Urinary bladder (tissue), 4 donors: ENCODE results near the gene NUDT3. TPM values are rescaled to one million over a fixed set of nuclear protein-coding genes. Genes with fewer than 3 reads are reported as not detected.

Experiments
- DNase-seq: peaks from one replicate; pipeline ENCODE4 v3.0.0-alpha.2; 2015; ENCODE audit errors: extremely low spot score
- H3K27ac ChIP-seq: one replicate; pipeline ENCODE4 v1.5.1; 2013; ENCODE audit warnings: low read depth, mild to moderate bottlenecking, moderate library complexity
- H3K36me3 ChIP-seq: one replicate; pipeline ENCODE4 v1.6.1; 2013; ENCODE audit warnings: mild to moderate bottlenecking, moderate library complexity; ENCODE audit not compliant: insufficient read depth
- H3K4me1 ChIP-seq: one replicate; pipeline ENCODE4 v1.6.1; 2013; ENCODE audit warnings: mild to moderate bottlenecking, moderate library complexity; ENCODE audit not compliant: insufficient read depth
- H3K4me3 ChIP-seq: one replicate; pipeline ENCODE4 v1.5.1; 2013; ENCODE audit warnings: low read depth, low read length
- WGBS: extraction: QIAGEN DNeasy Blood & Tissue Kit; methylation state at CpG from one replicate; pipeline ENCODE4 v1.1.7; 2013; 5-methylcytosine and 5-hydroxymethylcytosine counted together
- polyA plus RNA-seq: library from polyadenylated mRNA; stranded (reverse); fragments of 200-250 nt; gene quantifications from one replicate; pipeline ENCODE4 v1.2.3, GENCODE V29; 2013
- total RNA-seq: library from RNA; depleted of rRNA; stranded (reverse); fragments of >200 nt; gene quantifications from one replicate; pipeline ENCODE4 v1.2.3, GENCODE V29; 2014
- donor health status: healthy with polysubstance abuse.
- donor health status: healthy.

The NUDT3 gene
- 43.9 TPM for total RNA-seq
- polyA plus RNA-seq: 20.7 TPM

DNA sequence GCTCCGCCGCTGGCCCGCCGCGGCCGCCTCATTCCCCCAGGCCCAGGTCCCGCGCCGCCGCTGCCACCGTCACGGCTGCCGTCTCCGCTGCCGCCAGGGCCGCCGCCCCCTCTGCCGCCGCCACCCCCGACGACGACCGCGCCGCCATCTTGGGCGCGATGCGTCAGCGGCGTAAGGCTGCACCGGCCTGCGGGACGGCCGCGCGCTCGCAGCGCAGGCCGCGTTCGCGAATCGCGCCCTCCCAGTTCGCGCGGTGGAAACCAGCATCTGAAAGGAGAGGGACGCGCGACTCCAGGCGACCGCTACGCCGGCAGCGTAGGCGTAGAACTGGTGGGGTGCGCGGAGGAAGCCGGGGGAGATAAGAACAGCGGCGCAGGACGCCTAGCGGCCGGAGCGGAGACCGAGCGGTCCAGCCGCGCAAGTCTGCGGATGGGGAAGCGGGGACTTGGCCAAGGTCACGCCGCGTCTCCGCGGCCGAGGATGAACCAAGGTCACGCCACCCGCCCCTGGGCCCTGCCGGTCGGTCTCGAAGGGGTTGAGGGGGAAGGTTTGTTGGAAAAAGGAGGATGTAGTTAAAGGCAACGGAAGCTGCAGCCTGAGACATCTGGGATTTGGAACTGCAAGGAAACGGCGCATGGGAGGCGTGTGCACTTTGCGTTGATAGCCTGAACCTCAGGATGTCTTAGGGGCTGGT lies at the start of gene NUDT3:
Gene NUDT3 (minus strand): TSS at position 173 of the 694 bp plus-strand sequence. CDS start 307 bp downstream, outside the sequence.
- Histone ChIP-seq H3K4me3 (peak within 1 kb of the TSS; percentile 89), H3K36me3 (no peaks in the 10 kb centered on the region), H3K27ac (peak within 1 kb of the TSS; percentile 97), H3K4me1 (no peaks in the 10 kb centered on the region)
- under 1% methylated on average over 87 of the region's 87 CpGs for WGBS
- peak; percentile 84 for DNase-seq

DNA sequence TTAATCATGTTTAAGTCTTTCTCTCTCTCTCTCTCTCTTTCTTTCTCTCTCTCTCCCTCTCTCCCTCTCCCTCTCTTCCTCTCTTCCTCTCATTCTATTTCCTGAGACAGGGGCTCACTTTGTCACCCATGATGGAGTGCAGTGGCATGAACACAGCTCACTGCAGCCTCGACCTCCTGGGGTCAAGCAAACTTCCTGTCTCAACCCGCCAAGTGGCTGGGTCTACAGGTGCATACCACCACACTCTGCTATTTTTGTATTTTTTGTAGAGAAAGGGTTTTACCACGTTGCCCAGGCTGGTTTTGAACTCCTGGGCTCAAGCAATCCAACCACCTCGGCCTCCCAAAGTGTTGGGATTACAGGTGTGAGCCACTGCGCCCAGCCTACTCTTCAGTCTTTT lies 49.1 kb upstream of the NUDT3 start:
- Histone ChIP-seq H3K4me1 (no peaks in the 10 kb centered on the region), H3K36me3 (no peaks in the 10 kb centered on the region), H3K4me3 (no peak overlapping the region), H3K27ac (no peak overlapping the region)
- no peak for DNase-seq
- 68% methylated on average over 5 of the region's 5 CpGs for WGBS

DNA sequence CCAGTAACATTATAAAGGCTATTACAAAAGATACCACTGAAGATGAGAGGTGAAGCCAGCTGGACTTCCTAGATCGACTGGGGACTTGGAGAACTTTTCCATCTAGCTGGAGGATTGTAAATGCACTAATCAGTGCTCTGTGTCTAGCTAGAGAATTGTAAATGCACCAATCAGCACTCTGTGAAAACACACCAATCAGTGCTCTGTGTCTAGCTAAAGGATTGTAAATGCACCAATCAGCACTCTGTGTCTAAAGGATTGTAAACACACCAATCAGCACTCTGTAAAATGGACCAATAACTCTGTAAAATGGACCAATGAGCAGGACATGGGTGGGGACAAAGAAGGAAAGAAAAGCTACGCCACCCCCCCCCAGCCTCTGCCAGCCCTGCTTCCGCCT lies 47.0 kb upstream of the NUDT3 start:
- no peak for DNase-seq
- H3K27ac ChIP-seq: no peak overlapping the region
- no peaks in the 10 kb centered on the region for H3K36me3 ChIP-seq
- no peaks in the 10 kb centered on the region for H3K4me1 ChIP-seq
- WGBS: 81% methylated on average over 3 of the region's 3 CpGs
- H3K4me3 ChIP-seq: no peak overlapping the region

DNA sequence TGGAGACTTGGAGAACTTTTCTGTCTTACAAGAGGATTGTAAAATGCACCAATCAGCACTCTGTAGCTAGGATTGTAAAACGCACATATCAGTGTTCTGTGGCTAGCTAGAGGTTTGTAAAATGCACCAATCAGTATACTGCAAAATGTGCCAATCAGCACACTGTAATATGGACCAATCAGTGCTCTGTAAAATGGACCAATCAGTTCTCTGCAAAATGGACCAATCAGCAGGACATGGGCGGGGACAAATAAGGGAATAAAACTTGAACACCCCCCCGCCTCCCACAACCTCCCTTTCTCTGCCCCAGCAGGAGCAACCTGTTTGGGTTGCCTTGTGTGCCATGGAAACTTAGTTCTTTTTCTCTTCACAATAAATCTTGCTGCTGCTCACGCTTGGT lies 46.2 kb upstream of the NUDT3 start:
- 61% methylated on average over 4 of the region's 4 CpGs for WGBS
- H3K4me1 ChIP-seq: no peaks in the 10 kb centered on the region
- no peak for DNase-seq

DNA sequence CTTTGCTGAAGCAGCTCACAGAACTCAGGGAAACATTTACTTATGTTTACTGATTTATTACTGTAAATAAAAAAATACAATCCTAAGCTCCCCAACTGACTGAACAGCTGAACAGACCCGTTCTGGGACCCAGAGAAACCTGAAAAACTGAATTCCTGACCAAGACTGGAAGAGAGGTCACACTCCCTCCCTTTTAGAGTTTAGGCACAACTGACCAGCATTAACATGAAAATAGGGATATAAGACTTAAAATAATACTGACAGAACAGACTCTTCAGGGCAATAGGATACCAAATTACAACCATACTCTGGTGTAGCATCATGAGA lies 45.1 kb upstream of the NUDT3 start:
- WGBS: 60% methylated on average over 1 of the region's 1 CpG
- H3K4me1 ChIP-seq: no peaks in the 10 kb centered on the region
- no peak for DNase-seq
- no peak overlapping the region for H3K27ac ChIP-seq
- no peaks in the 10 kb centered on the region for H3K36me3 ChIP-seq
- H3K4me3 ChIP-seq: no peak overlapping the region

More for the DNA sequence above, 46.2 kb upstream of the NUDT3 start:
- Histone ChIP-seq H3K27ac (no peak overlapping the region), H3K4me3 (no peak overlapping the region), H3K36me3 (no peaks in the 10 kb centered on the region)

DNA sequence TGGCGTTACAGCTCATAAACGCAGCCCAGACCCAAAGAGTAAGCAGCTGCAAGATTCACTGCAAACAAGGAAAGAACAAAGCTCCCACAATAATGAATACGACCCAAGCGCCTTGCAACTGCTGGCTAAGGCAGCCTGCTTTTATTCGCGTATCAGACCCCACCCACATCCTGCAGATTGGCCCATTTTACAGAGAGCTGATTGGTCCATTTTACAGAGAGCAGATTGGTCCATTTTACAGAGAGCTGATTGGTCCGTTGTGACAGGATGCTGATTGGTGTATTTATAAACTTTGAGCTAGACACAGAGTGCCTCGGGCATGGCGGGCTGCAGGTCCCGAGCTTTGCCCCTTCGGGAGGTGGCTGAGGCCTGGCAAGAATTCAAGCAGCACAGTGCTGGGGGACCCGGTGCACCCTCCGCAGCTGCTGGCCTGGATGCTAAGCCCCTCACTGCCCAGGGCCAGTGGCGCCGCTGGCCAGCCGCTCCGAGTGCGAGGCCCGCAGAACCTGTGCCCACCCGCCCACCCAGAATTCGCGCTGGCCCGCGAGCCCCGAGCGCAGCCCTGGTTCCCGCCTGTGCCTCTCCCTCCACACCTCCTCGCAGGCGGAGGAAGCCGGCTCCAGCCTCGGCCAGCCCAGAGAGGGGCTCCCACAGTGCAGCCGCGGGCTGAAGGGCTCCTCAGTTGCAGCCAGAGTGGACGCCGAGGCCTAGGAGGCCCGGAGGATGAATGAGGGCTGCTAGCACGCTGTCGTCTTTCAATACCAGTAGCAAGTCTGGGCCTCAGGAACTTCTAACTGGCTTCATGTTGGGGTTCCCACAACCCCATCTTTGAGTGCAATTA lies 44.6 kb upstream of the NUDT3 start:
- H3K4me1 ChIP-seq: no peaks in the 10 kb centered on the region
- WGBS: 89% methylated on average over 38 of the region's 38 CpGs
- no peak overlapping the region for H3K27ac ChIP-seq
- no peak for DNase-seq
- no peak overlapping the region for H3K4me3 ChIP-seq
- no peaks in the 10 kb centered on the region for H3K36me3 ChIP-seq

DNA sequence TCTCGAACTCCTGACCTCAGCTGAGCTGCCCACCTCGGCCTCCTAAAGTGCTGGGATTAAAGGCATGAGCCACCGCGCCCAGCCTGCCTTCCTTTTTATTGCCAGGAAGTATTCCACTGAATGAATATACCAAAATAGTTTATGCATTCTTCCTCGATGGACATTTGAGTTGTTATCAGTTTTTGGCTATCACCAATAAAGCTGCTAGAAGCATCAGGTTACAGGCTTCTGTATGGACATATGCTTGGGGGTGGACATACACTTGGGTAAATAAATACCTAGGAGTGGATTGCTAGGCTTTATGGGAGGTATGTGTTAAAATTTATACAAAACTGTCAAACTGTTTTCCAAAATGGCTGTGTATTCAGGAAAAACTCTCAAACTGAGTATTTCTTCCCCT lies 43.4 kb upstream of the NUDT3 start:
- no peaks in the 10 kb centered on the region for H3K36me3 ChIP-seq
- WGBS: 39% methylated on average over 5 of the region's 5 CpGs
- no peak for DNase-seq
- H3K27ac ChIP-seq: no peak overlapping the region
- H3K4me3 ChIP-seq: no peak overlapping the region
- no peaks in the 10 kb centered on the region for H3K4me1 ChIP-seq

DNA sequence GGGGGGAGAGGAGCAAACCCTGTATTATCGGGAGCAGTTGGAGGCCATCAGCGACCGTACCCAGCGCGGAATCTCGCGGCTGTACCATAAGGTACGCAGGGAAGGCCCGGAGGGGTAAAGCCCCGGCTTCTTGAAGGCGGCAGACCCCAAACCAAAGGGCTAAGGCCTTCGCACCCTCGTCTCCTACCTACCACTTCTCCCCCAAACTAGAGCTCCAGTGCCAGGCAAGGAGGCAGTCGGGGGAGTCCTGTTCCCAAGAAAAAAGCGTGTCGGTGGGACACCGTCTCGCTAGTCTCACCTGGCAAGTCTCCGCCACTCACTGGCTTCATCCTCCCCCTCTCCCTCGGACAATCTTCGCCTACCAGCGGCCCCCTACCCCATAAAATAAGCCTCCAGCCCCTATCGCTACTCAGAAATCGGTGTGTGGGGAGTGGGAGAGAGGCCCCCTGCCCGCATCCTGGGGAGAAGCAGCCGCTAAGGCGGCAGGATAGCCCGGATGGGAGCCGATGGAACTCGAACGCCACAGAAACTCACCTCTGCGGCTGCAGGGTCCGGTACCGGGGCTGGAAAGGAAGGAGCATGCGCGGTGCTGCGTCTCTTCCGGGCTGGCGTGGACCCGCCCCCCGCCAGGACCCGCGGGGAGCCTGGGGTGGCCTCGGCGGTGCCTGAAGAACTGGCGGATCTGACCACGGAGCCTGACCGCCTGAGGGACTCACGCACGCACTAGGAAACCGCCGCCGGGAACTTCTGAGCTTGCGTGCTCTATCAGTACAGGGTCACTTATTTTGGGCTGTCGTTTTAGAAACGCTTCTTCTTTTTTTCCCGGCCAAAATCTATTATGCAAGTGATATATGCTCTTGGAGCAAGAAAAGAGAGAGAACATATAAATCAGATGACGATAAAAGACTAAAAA lies 33.3 kb upstream of the NUDT3 start, which contains the start of gene RPS10:
Gene RPS10 (minus strand): TSS at position 572 of the 913 bp plus-strand sequence. CDS start 848 bp downstream, outside the sequence.
- H3K4me1 ChIP-seq: peaks cover 2% of the 10 kb centered on the region
- H3K4me3 ChIP-seq: peak within 1 kb of the TSS; percentile 90
- peaks cover 9% of the 10 kb centered on the region for H3K36me3 ChIP-seq
- under 1% methylated on average over 57 of the region's 58 CpGs for WGBS
- peak within 1 kb of the TSS; percentile 30 for H3K27ac ChIP-seq
- peak; percentile 77 for DNase-seq

DNA sequence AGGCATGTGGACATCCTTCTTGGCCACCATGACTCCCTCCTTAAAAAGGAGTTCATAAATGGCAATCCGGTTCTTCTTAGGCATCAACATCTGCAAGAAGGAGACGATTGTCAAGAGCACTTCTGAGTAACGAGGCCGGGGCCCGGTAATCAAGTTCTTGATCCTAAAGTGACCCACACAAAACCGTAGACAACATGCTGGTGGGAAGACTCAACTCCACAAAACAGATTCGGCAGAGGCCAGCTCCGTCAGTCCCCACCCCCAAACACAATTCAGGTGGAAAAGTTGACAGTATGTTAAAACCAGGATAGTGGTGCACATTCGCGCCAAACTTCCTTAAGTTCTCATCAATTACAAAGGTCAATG lies 32.6 kb upstream of the NUDT3 start:
- Histone ChIP-seq H3K4me1 (peaks cover 2% of the 10 kb centered on the region), H3K27ac (peak overlapping the region; percentile 30), H3K4me3 (peak overlapping the region; percentile 90), H3K36me3 (peaks cover 9% of the 10 kb centered on the region)
- no peak for DNase-seq
- 4% methylated on average over 10 of the region's 10 CpGs for WGBS

DNA sequence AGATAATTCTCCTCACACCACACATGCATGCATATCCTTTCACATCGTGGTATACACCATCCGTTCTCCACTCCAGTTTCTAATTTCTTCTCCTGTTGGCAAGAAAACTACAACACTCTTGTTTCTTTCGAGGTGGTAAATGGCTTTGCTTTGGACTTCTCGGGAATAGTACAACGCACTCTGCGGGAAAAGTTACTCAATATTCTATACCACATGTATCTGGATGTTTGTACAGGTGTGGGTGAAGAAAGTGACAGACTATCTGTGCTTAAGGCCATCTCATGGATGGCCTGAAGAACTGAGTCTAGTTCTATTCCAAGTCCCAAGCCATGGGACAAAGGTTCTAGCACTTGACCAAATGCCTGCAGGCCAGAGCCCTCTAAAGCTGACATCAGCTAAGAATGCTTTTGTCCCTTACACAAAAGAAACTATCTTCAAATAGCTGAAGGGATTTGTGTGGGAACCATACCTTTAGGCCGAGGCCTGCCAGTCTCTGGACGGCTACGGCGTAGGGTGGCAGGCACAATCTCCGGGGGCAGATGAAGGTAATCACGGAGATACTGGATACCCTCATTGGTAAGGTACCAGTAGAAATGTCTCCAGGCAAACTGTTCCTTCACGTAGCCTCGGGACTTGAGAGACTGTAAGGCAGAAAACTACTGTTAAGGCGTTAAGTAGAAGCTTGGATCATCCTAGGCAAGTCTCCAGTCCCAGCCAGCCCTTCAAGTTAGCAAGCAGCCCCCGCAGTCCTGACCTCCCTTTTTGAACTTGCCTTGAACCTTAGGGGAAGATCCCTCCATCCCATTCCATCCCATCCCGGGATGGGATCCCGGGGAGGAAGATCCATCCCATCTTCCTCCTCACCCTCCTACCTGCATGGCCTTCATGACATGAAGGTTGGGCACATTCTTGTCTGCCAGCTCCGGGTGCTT lies 32.0 kb upstream of the NUDT3 start:
- WGBS: 82% methylated on average over 19 of the region's 19 CpGs
- peaks cover 2% of the 10 kb centered on the region for H3K4me1 ChIP-seq
- no peak overlapping the region for H3K27ac ChIP-seq

DNA sequence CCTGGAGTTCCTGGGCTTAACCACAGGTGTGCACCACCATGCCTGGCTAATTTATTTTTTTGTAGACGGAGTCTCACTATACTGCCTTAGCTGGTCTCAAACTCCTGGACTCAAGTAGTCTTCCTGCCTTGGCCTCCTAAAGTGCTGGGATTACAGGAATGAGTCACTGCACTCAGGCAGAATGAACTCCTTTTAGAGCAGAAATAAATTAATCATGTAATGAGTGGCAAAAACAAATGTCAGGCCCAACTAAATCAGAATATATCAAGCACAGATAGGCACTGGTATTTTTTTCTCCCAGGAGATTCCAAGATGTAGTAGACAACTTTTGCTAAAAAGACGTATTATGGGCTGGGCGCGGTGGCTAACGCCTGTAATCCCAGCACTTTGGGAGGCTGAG lies 30.8 kb upstream of the NUDT3 start:
- 93% methylated on average over 5 of the region's 5 CpGs for WGBS
- Histone ChIP-seq H3K27ac (no peak overlapping the region), H3K4me3 (no peak overlapping the region), H3K4me1 (peaks cover 2% of the 10 kb centered on the region), H3K36me3 (peaks cover 10% of the 10 kb centered on the region)
- no peak for DNase-seq

More for the DNA sequence above, 32.0 kb upstream of the NUDT3 start:
- peaks cover 9% of the 10 kb centered on the region for H3K36me3 ChIP-seq
- no peak for DNase-seq
- no peak overlapping the region for H3K4me3 ChIP-seq

DNA sequence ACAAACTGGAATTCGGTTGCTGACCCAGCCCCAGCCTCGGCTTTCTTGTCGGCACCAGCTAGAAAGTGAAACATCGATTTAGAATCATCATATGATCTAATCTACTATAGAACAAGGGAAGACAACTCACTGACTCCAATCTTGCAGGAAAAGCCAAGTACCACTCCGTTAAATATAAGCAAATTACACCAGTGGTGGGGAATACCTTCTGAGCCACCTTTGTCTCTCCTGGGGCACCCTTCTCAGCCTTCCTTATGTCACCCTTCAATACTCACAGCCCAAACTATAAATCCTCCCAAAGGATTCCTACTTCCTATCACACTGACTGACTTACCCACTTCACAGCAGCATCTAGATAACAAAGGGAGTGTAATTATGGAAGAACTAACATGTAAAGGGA lies 25.9 kb upstream of the NUDT3 start:
- DNase-seq: no peak
- 73% methylated on average over 5 of the region's 5 CpGs for WGBS
- H3K4me3 ChIP-seq: no peak overlapping the region
- H3K36me3 ChIP-seq: peaks cover 16% of the 10 kb centered on the region
- H3K4me1 ChIP-seq: no peaks in the 10 kb centered on the region
- no peak overlapping the region for H3K27ac ChIP-seq
